Neuronal stem cell (in vitro differentiated cells): Measurements from ENCODE around the gene GTSF1L.

Experiments used
- DNase-seq: peaks from one replicate; pipeline ENCODE4 v3.0.0-alpha.2; 2013; ENCODE audit warnings: low spot score
- H2AFZ ChIP-seq: one replicate; pipeline ENCODE4 v1.6.1; 2013; ENCODE audit warnings: mild to moderate bottlenecking, low read length, inconsistent platforms
- H2AK5ac ChIP-seq: 2 replicates; pipeline ENCODE4 v1.6.1; 2013; ENCODE audit warnings: low read depth, mild to moderate bottlenecking, inconsistent platforms, low read length, moderate library complexity, mixed read lengths
- H2BK120ac ChIP-seq: 2 replicates; pipeline ENCODE4 v1.6.1; 2013; ENCODE audit warnings: low read depth, mild to moderate bottlenecking, inconsistent platforms, low read length, moderate library complexity, mixed read lengths
- H2BK12ac ChIP-seq: one replicate; pipeline ENCODE4 v1.6.1; 2013; ENCODE audit warnings: low read length, inconsistent platforms
- H2BK15ac ChIP-seq: 2 replicates; pipeline ENCODE4 v1.6.1; 2013; ENCODE audit warnings: mild to moderate bottlenecking, low read length, inconsistent platforms, mixed read lengths
- H2BK5ac ChIP-seq: one replicate; pipeline ENCODE4 v1.6.1; 2013; ENCODE audit warnings: inconsistent platforms, mild to moderate bottlenecking, low read length, moderate library complexity
- H3K14ac ChIP-seq: one replicate; pipeline ENCODE4 v1.6.1; 2013; ENCODE audit warnings: low read length, inconsistent platforms
- H3K18ac ChIP-seq: 2 replicates; pipeline ENCODE4 v1.6.1; 2013; ENCODE audit warnings: low read length, inconsistent platforms
- H3K23ac ChIP-seq: 2 replicates; pipeline ENCODE4 v1.6.1; 2013; ENCODE audit warnings: low read depth, mild to moderate bottlenecking, mixed read lengths, low read length, inconsistent platforms; ENCODE audit not compliant: poor library complexity
- H3K27ac ChIP-seq: replicated peaks from 3 replicates; pipeline ENCODE4 v1.5.1; 2013; ENCODE audit warnings: low read length, inconsistent platforms
- H3K27me3 ChIP-seq, 3 experiments: 2 replicates each; pipeline ENCODE4 v1.6.1; 2013; ENCODE audit warnings: low read length in 3 of 3, mild to moderate bottlenecking in 2 of 3, inconsistent platforms in 1 of 3, low read depth in 1 of 3, mixed read lengths in 1 of 3, moderate library complexity in 1 of 3; ENCODE audit not compliant: control insufficient read depth in 3 of 3, insufficient read depth in 3 of 3
- H3K36me3 ChIP-seq, 2 donors: replicated peaks in 1 of 2; 2 replicates each; pipeline ENCODE4 v1.6.1; 2013; ENCODE audit warnings: low read length in 2 of 2; ENCODE audit not compliant: control insufficient read depth in 2 of 2, insufficient read depth in 2 of 2
- H3K4ac ChIP-seq: 2 replicates; pipeline ENCODE4 v1.6.1; 2013; ENCODE audit warnings: inconsistent platforms, mild to moderate bottlenecking, low read length, moderate library complexity
- H3K4me1 ChIP-seq, 2 donors: 1 replicate in 1 of 2; 2 replicates in 1 of 2; pipeline ENCODE4 v1.6.1; 2013; ENCODE audit warnings: low read length in 2 of 2, low read depth in 1 of 2; ENCODE audit not compliant: control insufficient read depth in 2 of 2, insufficient read depth in 1 of 2
- H3K4me2 ChIP-seq: one replicate; pipeline ENCODE4 v1.6.1; 2013; ENCODE audit warnings: mild to moderate bottlenecking, low read length, inconsistent platforms; ENCODE audit not compliant: insufficient read depth, poor library complexity, severe bottlenecking
- H3K4me3 ChIP-seq, 2 donors: 2 replicates each; pipeline ENCODE4 v1.5.1; 2013; ENCODE audit warnings: low read length in 2 of 2, mild to moderate bottlenecking in 2 of 2, inconsistent platforms in 1 of 2, moderate library complexity in 1 of 2
- H3K79me1 ChIP-seq: one replicate; pipeline ENCODE4 v1.6.1; 2013; ENCODE audit warnings: low read depth, mild to moderate bottlenecking, inconsistent platforms, low read length, moderate library complexity
- H3K9ac ChIP-seq: one replicate; pipeline ENCODE4 v1.6.1; 2013; ENCODE audit warnings: mild to moderate bottlenecking, low read depth, low read length, inconsistent platforms; ENCODE audit not compliant: poor library complexity
- H3K9me3 ChIP-seq, 2 donors: replicated peaks in 1 of 2; 2 replicates each; pipeline versions ENCODE3 to v1.6.1; 2013; ENCODE audit warnings: low read length in 2 of 2, mild to moderate bottlenecking in 2 of 2, inconsistent platforms in 1 of 2, low read depth in 1 of 2, mixed read lengths in 1 of 2, moderate library complexity in 1 of 2; ENCODE audit not compliant: control insufficient read depth in 2 of 2, insufficient read depth in 1 of 2
- H4K8ac ChIP-seq: one replicate; pipeline ENCODE4 v1.6.1; 2013; ENCODE audit warnings: low read depth, mild to moderate bottlenecking, inconsistent platforms, low read length, moderate library complexity
- H4K91ac ChIP-seq: one replicate; pipeline ENCODE4 v1.6.1; 2013; ENCODE audit warnings: low read length, low read depth, mild to moderate bottlenecking, inconsistent platforms; ENCODE audit not compliant: poor library complexity
- WGBS, 2 donors: extraction: QIAGEN DNeasy Blood & Tissue Kit; methylation state at CpG; one replicate each; pipeline ENCODE4 v1.1.7; 2013; ENCODE audit warnings: missing lambda C conversion rate in 2 of 2, mixed read lengths in 1 of 2; ENCODE audit not compliant: insufficient read length in 2 of 2, insufficient replicate concordance in 1 of 2; ENCODE audit errors: extremely low coverage in 2 of 2; 5-methylcytosine and 5-hydroxymethylcytosine counted together

GTSF1L gene

DNA sequence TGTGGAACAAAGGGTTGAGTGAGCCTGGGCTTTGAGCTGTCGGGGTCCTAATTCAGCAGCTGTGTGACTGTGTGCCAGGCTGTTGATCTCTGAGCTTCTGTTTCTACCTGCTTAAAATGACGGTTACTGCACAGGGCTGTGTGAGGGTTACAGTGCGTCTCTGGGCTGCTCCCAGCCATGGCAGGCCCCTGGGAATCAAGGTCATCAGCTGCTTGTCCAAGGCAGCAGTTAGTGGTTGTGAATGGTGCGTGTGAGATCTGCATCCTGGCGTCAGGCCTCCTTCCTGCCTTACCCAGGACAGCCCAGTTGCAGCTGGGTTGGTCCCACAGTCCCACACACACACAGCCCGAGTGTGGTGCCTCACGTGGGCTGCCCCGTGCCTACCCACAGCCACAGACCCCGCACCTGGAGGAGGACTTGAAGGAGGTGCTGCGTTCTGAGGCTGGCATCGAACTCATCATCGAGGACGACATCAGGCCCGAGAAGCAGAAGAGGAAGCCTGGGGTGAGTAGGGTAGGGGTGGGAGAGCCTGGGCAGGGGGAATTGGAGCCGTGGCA lies 15.6 kb downstream of the GTSF1L start:
- no peak overlapping the region for H3K18ac ChIP-seq
- H2BK12ac ChIP-seq, result no peak overlapping the region
- no peak overlapping the region for H4K8ac ChIP-seq

DNA sequence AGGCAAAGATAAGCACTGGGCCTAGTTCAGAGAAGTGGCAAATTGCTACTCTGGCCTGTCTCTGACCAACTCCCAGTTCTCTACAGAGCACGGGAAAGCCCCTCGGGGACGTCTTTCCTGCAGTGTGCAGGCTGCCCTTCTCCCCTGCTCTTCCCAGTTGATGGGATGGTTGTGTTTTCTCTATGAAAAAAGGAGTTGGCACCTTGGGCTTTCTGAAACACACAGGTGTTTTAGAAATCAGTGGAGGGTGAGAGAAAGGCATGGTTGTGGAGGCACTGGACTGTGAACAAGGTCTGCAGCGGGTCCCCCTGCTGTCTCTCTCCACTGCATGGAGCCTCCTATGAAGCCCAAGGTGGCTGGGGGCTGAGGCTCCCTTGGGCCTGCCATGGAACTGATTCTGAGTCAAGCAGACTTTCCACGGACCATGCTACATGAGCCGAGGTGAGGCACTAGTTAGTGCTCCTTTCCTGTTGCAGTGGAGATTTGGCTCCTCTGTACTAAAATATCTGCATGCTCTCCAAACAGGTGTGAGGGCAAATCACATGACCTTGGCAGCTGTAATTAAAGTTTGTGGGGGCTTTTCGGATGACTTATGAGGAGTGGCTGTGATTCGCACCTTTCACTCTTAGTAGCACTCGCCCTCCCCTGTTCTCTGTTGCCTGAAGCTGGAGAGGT lies 16.3 kb downstream of the GTSF1L start:
- H3K4me1 ChIP-seq, result no peaks in the 10 kb centered on the region
- H3K4ac ChIP-seq, result no peak overlapping the region
- no peak overlapping the region for H3K27ac ChIP-seq
- H3K79me1 ChIP-seq, result no peaks in the 10 kb centered on the region
- H3K9me3 ChIP-seq, result no peaks in the 10 kb centered on the region
- H2BK5ac ChIP-seq, result peak overlapping the region; percentile 57
- H2BK120ac ChIP-seq, result no peak overlapping the region
- H3K36me3 ChIP-seq, result peaks cover 47 to 88% of the 10 kb centered on the region in 2 donors
- no peak overlapping the region for H4K8ac ChIP-seq
- no peaks in the 10 kb centered on the region for H3K27me3 ChIP-seq
- H3K4me2 ChIP-seq, result no peak overlapping the region
- no peak overlapping the region for H3K23ac ChIP-seq
- no peak overlapping the region for H2AFZ ChIP-seq
- no peak overlapping the region for H4K91ac ChIP-seq
- no peak overlapping the region for H3K4me3 ChIP-seq
- no peak overlapping the region for H3K18ac ChIP-seq
- no CpG with 5 or more reads among the region's 9 CpGs for WGBS, 2 donors
- no peak overlapping the region for H2BK12ac ChIP-seq
- no peak overlapping the region for H2AK5ac ChIP-seq
- no peak overlapping the region for H2BK15ac ChIP-seq
- H3K9ac ChIP-seq, result no peak overlapping the region
- no peak overlapping the region for H3K14ac ChIP-seq
- no peak for DNase-seq

More for the DNA sequence above, 15.6 kb downstream of the GTSF1L start:
- Histone ChIP-seq H2AK5ac (no peak overlapping the region), H3K79me1 (no peaks in the 10 kb centered on the region), H3K4ac (no peak overlapping the region), H2AFZ (no peak overlapping the region), H3K9me3 (no peaks in the 10 kb centered on the region), H3K9ac (peak overlapping the region; percentile 13), H3K36me3 (peaks cover 48 to 91% of the 10 kb centered on the region in 2 donors), H2BK120ac (no peak overlapping the region), H3K4me1 (no peaks in the 10 kb centered on the region), H3K4me2 (no peak overlapping the region), H3K27me3 (no peaks in the 10 kb centered on the region), H4K91ac (no peak overlapping the region), H3K4me3 (no peak overlapping the region), H3K23ac (peak overlapping the region; percentile 88), H3K27ac (no peak overlapping the region), H3K14ac (no peak overlapping the region), H2BK5ac (no peak overlapping the region), H2BK15ac (no peak overlapping the region)
- DNase-seq, result no peak
- WGBS, 2 donors, result no CpG with 5 or more reads among the region's 15 CpGs

DNA sequence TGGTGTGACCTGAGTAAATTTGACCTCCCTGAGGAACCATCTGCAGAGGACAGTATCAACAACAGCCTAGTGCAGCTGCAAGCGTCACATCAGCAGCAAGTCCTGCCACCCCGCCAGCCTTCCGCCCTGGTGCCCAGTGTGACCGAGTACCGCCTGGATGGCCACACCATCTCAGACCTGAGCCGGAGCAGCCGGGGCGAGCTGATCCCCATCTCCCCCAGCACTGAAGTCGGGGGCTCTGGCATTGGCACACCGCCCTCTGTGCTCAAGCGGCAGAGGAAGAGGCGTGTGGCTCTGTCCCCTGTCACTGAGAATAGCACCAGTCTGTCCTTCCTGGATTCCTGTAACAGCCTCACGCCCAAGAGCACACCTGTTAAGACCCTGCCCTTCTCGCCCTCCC lies 24.3 kb downstream of the GTSF1L start:
- no peak for DNase-seq
- Histone ChIP-seq H3K27ac (no peak overlapping the region), H3K79me1 (peaks cover 7% of the 10 kb centered on the region), H3K4me2 (no peak overlapping the region), H3K36me3 (peaks cover 49 to 76% of the 10 kb centered on the region in 2 donors), H2BK15ac (no peak overlapping the region), H2BK120ac (no peak overlapping the region), H3K14ac (no peak overlapping the region), H4K8ac (no peak overlapping the region), H4K91ac (no peak overlapping the region), H3K4me1 (no peaks in the 10 kb centered on the region), H2AK5ac (no peak overlapping the region), H2AFZ (no peak overlapping the region), H3K18ac (no peak overlapping the region), H2BK5ac (no peak overlapping the region), H2BK12ac (no peak overlapping the region), H3K27me3 (no peaks in the 10 kb centered on the region), H3K4me3 (peak overlapping the region in 1 of 2 donors; percentile 30), H3K4ac (no peak overlapping the region), H3K9ac (no peak overlapping the region), H3K9me3 (no peaks in the 10 kb centered on the region), H3K23ac (no peak overlapping the region)
- no CpG with 5 or more reads among the region's 14 CpGs for WGBS, 2 donors

DNA sequence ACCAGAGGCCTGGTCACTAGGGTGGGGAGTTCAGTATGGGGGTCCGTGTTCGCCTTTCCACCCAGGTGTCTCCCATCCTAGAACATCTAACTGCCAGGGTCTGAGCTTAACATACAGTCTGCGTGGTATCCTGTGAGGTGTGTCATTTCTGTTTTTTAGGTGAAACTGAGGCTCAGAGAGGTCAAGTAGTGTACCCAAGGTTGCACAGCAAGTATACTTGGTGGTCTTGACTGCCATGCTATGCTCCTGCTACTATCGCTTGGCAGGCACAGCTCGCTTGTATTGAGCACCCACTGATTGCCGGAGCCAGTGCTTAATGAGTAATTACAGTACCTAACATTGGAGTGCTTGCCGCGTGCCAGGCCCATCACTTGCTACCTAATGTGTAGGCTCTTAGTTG lies 26.2 kb downstream of the GTSF1L start:
- no peak overlapping the region for H2AFZ ChIP-seq
- H3K4ac ChIP-seq, result no peak overlapping the region
- peak overlapping the region; percentile 11 for H2BK5ac ChIP-seq
- no peaks in the 10 kb centered on the region for H3K27me3 ChIP-seq
- no peak overlapping the region for H3K23ac ChIP-seq
- peaks cover 45 to 77% of the 10 kb centered on the region in 2 donors for H3K36me3 ChIP-seq
- H3K4me3 ChIP-seq, result no peak overlapping the region
- H4K91ac ChIP-seq, result no peak overlapping the region
- no peak overlapping the region for H4K8ac ChIP-seq
- WGBS, 2 donors, result no CpG with 5 or more reads among the region's 8 CpGs
- H3K14ac ChIP-seq, result no peak overlapping the region
- no peak overlapping the region for H2AK5ac ChIP-seq
- no peak for DNase-seq
- H3K9ac ChIP-seq, result no peak overlapping the region
- no peak overlapping the region for H3K4me2 ChIP-seq
- H3K27ac ChIP-seq, result no peak overlapping the region
- H3K4me1 ChIP-seq, result no peaks in the 10 kb centered on the region
- no peak overlapping the region for H2BK120ac ChIP-seq
- H3K79me1 ChIP-seq, result peaks cover 7% of the 10 kb centered on the region
- H3K9me3 ChIP-seq, result no peaks in the 10 kb centered on the region
- H3K18ac ChIP-seq, result no peak overlapping the region
- no peak overlapping the region for H2BK15ac ChIP-seq
- H2BK12ac ChIP-seq, result no peak overlapping the region
